GM12865 (cell line): Measurements from ENCODE around the gene CYTH2.
A peak's percentile ranks its signal among the peaks of the same experiment; 100 is the strongest.

Source experiments
- DNase-seq: peaks from one replicate; pipeline ENCODE4 v3.0.0; 2010; ENCODE audit warnings: low read depth
- H3K4me3 ChIP-seq: 2 replicates; pipeline ENCODE4 v1.5.1; 2011; ENCODE audit warnings: mild to moderate bottlenecking, low read depth, low read length, control low read depth
- TF ChIP-seq, protein P1 (sequence below): IDR thresholded peaks from 2 replicates; pipeline ENCODE4 v1.5.1; 2011; ENCODE audit warnings: low read length, control low read depth, low read depth, inconsistent platforms; ENCODE audit not compliant: insufficient read depth; ENCODE audit errors: missing control alignments

The CYTH2 gene

DNA sequence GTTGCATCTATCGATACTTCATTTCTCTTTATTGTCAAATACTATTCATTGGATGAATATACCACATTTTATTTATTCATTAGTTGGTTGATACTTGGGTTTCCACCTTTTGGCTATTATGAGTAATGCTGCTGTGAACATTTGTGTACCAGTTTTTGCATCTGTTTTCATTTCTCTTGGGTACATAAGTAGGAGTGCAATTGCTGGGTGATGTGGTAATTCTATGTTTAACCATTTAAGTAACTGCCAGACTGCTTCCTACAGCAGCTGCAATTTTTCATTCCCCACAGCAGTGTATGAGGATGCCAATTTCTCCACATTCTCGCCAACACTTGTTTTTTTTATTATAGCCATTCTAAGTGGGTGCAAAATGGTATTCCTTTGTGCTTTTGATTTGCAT lies 11.2 kb upstream of the CYTH2 start:
- no peak for DNase-seq
- TF ChIP-seq, protein P1, sequence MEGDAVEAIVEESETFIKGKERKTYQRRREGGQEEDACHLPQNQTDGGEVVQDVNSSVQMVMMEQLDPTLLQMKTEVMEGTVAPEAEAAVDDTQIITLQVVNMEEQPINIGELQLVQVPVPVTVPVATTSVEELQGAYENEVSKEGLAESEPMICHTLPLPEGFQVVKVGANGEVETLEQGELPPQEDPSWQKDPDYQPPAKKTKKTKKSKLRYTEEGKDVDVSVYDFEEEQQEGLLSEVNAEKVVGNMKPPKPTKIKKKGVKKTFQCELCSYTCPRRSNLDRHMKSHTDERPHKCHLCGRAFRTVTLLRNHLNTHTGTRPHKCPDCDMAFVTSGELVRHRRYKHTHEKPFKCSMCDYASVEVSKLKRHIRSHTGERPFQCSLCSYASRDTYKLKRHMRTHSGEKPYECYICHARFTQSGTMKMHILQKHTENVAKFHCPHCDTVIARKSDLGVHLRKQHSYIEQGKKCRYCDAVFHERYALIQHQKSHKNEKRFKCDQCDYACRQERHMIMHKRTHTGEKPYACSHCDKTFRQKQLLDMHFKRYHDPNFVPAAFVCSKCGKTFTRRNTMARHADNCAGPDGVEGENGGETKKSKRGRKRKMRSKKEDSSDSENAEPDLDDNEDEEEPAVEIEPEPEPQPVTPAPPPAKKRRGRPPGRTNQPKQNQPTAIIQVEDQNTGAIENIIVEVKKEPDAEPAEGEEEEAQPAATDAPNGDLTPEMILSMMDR, result no peak
- no peak overlapping the region for H3K4me3 ChIP-seq

DNA sequence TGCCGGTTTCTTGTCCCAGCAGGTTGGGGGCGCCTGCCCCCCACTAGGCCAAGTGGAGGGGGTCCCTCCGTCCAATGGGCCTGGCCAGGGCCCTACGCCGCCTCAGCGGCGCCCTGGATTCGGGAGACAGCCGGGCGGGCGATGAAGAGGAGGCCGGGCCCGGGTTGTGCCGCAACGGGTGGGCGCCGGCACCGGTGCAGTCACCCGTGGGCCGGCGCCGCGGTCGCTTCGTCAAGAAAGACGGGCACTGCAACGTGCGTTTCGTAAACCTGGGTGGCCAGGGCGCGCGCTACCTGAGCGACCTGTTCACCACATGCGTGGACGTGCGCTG lies 7.6 kb upstream of the CYTH2 start:
- TF ChIP-seq, protein P1, result no peak
- H3K4me3 ChIP-seq, result no peak overlapping the region
- DNase-seq, result no peak

DNA sequence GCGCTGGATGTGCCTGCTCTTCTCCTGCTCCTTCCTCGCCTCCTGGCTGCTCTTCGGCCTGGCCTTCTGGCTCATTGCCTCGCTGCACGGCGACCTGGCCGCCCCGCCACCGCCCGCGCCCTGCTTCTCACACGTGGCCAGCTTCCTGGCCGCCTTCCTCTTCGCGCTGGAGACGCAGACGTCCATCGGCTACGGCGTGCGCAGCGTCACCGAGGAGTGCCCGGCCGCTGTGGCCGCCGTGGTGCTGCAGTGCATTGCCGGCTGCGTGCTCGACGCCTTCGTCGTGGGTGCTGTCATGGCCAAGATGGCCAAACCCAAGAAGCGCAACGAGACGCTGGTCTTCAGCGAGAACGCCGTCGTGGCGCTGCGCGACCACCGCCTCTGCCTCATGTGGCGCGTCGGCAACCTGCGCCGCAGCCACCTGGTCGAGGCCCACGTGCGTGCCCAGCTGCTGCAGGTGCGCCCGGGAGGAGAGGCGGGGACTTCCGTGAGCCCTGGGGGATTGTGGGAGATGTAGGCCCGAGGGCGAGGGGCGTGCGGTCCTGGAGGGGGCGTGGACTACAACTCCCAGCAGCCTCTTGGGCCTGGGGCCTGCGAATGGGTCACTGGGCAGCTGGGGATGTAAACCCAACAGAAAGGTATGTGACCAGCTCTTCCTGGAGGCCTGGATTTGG lies 7.0 kb upstream of the CYTH2 start:
- no peak overlapping the region for H3K4me3 ChIP-seq
- TF ChIP-seq, protein P1, result no peak
- no peak for DNase-seq

DNA sequence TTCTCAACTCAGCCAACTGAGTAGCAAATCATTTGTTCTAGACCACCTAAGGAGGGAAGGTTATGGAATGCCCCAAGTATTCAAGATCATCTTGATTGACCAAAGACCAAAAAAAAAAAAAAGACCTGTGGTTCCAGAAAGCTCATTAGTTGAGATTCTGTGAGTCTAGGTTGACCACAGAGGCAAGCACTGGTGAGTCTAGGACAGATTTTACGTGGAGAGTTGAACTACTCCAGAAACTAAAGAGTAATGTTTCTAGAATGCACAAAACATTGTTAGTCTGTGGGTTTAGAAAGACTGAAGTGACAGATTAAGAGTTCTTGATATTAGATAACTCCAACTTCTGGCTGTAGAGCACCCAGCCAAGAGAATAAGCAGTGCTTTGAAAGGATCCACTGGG lies 4.0 kb upstream of the CYTH2 start:
- peak; percentile 47 for DNase-seq
- H3K4me3 ChIP-seq, result no peak overlapping the region
- TF ChIP-seq, protein P1, result no peak

DNA sequence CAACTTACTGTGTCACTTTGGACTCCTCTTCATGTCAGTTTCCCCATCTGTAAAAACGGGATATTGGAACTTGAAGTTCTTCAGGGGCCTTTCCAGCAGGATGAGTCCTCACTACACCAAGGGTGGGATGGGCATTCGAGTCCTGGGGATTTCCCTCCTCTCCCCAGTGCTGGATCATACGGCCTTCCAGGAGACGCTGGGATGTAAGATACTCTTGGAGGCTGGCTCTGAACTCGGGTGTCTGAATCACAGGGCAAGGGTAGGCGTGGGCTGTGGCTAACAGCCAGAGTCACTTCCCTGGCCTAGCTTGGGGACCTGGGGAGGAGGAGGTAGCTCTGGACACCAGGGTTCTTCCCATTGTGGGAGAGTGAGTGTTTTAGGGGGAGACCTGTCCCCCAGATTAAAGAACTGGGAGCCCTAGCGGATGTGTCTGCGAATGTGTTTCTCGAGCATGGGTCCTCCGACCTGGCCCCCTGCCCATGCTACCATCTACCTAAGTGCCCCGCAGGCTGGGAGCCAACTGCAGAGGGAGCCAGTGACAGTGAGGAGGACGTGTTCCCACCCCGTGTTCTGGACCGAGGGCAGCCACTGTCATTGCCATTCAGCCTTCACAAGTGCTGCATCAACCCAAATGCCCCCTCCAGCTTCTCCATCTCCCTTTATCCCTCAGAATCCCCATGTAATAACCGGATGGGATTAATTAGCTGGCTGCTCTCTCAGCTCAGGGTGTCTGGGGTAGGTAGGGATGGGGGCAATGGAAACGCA lies 2.4 kb upstream of the CYTH2 start:
- no peak for DNase-seq
- H3K4me3 ChIP-seq, result no peak overlapping the region
- TF ChIP-seq, protein P1, result no peak

DNA sequence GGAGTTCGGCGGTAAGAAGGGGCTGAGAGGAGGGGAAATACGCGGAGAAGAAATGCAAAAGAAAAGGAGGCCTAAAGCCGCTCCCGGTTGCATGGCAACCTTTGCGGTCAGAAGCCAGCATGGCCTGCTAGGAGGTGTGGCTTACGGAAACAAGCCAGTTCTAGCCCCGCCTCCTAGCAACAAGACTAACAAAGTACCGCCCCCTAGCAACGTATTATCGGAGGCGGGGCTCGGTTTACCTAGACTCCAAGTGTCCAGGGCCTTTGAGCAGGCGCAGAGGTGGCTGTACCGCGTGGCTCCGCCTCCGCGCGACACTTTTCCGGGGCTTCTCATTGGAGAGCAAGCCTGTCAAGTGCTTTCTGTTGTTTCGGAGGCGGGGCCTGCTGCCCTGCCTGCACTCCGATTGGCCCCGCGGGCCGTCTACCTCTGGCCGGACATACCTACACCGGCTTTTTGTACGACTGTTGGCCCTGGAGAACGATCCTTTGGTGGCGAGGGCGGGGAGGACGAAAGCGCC lies 339 bp upstream of the CYTH2 start:
- peak overlapping the region; percentile 85 for H3K4me3 ChIP-seq
- TF ChIP-seq, protein P1, result no peak
- peak; percentile 100 for DNase-seq
